Duodenal mucosa (tissue), 2 donors: ENCODE data around the gene BORCS6.
"Not testable (repeated sequence)": the region's sequence is repeated elsewhere in the genome, so short reads cannot be mapped to it uniquely, and the experiment has no call there.

Source experiments
- H3K27ac ChIP-seq: one replicate; pipeline ENCODE4 v1.7.0; 2013; ENCODE audit warnings: low read depth, low read length
- H3K27me3 ChIP-seq, 2 donors: one replicate each; pipeline ENCODE4 v1.7.0; 2013; ENCODE audit warnings: low read length in 2 of 2, control low read depth in 1 of 2; ENCODE audit not compliant: insufficient read depth in 2 of 2, control insufficient read depth in 1 of 2
- H3K36me3 ChIP-seq, 2 donors: one replicate each; pipeline ENCODE4 v1.7.0; 2013; ENCODE audit warnings: low read length in 2 of 2, control low read depth in 1 of 2; ENCODE audit not compliant: insufficient read depth in 2 of 2, control insufficient read depth in 1 of 2
- H3K4me1 ChIP-seq, 2 donors: one replicate each; pipeline ENCODE4 v1.7.0; 2013; ENCODE audit warnings: low read length in 2 of 2, control low read depth in 1 of 2; ENCODE audit not compliant: insufficient read depth in 2 of 2, control insufficient read depth in 1 of 2
- H3K4me3 ChIP-seq, 2 donors: one replicate each; pipeline ENCODE4 v1.7.0; 2013; ENCODE audit warnings: low read length in 2 of 2, low read depth in 1 of 2
- H3K9ac ChIP-seq, 2 donors: one replicate each; pipeline ENCODE4 v1.7.0; 2013; ENCODE audit warnings: low read length in 2 of 2, low read depth in 1 of 2
- H3K9me3 ChIP-seq, 2 donors: one replicate each; pipeline ENCODE4 v1.7.0; 2013; ENCODE audit warnings: low read length in 2 of 2, control low read depth in 1 of 2; ENCODE audit not compliant: control insufficient read depth in 1 of 2

Gene BORCS6

GRCh38 chr17:8224891-8225812, 35.2 kb upstream of the BORCS6 start:
- Histone ChIP-seq H3K9me3 (no peaks in the 10 kb centered on the region), H3K4me3 (no peak overlapping the region), H3K27ac (no peak overlapping the region), H3K9ac (no peak overlapping the region), H3K27me3 (no peaks in the 10 kb centered on the region), H3K36me3 (peaks cover 26 to 32% of the 10 kb centered on the region in 2 donors), H3K4me1 (peaks cover 7 to 27% of the 10 kb centered on the region in 2 donors)

GRCh38 chr17:8223356-8224126, 33.6 kb upstream of the BORCS6 start:
- Histone ChIP-seq H3K36me3 (peaks cover 13 to 16% of the 10 kb centered on the region in 2 donors), H3K4me1 (peaks cover 9 to 27% of the 10 kb centered on the region in 2 donors), H3K27me3 (no peaks in the 10 kb centered on the region), H3K4me3 (peak overlapping the region; percentile 85 to 90), H3K27ac (peak overlapping the region; percentile 97), H3K9ac (peak overlapping the region; percentile 83 to 89), H3K9me3 (no peaks in the 10 kb centered on the region)

GRCh38 chr17:8222630-8223355, 32.8 kb upstream of the BORCS6 start:
- Histone ChIP-seq H3K36me3 (peaks cover 5 to 8% of the 10 kb centered on the region in 2 donors), H3K9me3 (no peaks in the 10 kb centered on the region), H3K4me3 (peak overlapping the region; percentile 85 to 90), H3K27me3 (no peaks in the 10 kb centered on the region), H3K4me1 (peaks cover 13 to 31% of the 10 kb centered on the region in 2 donors), H3K9ac (peak overlapping the region; percentile 83 to 89), H3K27ac (peak overlapping the region; percentile 97)

- peaks cover 13 to 30% of the 10 kb centered on the region in 2 donors for H3K4me1 ChIP-seq
- H3K27me3 ChIP-seq = no peaks in the 10 kb centered on the region
- H3K36me3 ChIP-seq = peaks cover under 1 to 3% of the 10 kb centered on the region in 2 donors
- H3K9me3 ChIP-seq = no peaks in the 10 kb centered on the region
- H3K27ac ChIP-seq = peak overlapping the region; percentile 97
- peak overlapping the region; percentile 83 to 89 for H3K9ac ChIP-seq
- H3K4me3 ChIP-seq = peak overlapping the region; percentile 85 to 90
These were observed 32.3 kb upstream of the BORCS6 start for GRCh38 chr17:8222380-8222629.

DNA sequence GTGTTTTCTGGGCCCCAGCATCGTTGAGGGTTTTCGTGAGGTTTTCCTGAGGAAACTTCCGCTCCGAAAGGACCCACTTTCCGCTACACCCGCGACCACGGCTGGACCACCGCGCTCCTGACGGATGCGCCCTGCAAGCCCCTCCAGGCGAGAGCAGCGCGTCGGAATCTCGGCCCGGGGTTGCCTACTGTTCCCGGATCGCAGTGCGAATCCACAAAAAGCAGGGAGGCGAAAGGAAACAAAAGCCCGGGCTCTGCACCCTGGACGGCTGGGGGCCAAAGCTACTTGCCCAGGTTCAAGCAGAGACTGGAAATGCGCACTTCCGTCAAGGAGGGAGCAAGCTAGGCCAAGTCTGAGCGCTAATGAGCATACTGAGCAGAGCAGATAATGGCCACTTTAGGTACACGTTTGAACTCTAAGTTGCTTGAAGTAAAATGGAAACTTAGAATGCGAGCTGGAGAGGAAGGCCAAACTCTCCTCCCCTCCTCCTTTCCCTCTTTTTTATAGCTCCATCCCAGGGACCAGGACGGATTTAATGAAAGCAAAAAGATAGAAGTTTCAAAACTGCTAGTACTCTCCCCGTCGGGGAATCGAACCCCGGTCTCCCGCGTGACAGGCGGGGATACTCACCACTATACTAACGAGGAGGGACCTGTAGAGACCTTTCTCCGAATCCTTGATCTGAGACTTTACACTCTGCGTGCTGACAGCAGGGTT, 31.8 kb upstream of the BORCS6 start:
- peak overlapping the region; percentile 83 to 89 for H3K9ac ChIP-seq
- peaks cover 13 to 26% of the 10 kb centered on the region in 2 donors for H3K4me1 ChIP-seq
- H3K27ac ChIP-seq = peak overlapping the region; percentile 97
- H3K27me3 ChIP-seq = no peaks in the 10 kb centered on the region
- no peaks in the 10 kb centered on the region for H3K9me3 ChIP-seq
- H3K36me3 ChIP-seq = no peaks in the 10 kb centered on the region
- H3K4me3 ChIP-seq = peak overlapping the region; percentile 85 to 90

DNA sequence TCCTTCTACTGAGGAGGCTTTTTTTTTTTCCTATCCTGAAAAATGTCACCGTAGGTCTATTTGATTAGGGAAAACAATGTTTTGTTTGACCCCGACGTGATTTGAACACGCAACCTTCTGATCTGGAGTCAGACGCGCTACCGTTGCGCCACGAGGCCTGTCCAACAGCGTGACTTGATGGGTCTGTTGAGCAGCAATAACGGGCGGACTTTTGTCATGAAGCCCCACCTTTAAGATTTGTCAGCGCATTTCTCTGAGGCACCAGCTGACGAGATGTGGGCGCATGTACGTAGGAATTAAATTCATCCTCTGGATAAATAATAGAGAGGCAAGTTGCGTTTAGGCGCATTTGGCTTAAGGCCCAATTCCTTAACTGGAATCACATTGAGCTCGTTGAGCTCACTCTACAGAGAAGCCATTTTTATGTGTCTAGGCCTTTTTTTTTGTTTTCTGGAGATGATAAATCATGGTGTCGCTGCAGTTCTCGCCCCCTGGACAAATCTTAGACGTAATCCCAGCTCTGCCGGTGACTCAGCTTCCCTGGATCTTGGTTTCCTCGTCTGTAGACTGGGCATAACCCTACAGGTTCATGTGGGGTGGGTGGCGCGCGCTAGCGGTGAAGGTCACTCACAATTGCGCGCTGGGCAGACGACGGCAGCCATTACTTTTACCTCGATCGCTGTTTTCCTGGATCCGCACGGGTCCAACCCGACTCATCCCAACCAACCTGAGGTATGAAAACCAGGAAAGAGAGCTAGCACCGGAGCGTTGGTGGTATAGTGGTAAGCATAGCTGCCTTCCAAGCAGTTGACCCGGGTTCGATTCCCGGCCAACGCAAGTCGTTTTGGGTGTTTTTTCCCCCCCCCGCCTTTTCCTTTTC, 31.0 kb upstream of the BORCS6 start:
- no peaks in the 10 kb centered on the region for H3K9me3 ChIP-seq

GRCh38 chr17:8214000-8214399, 24.0 kb upstream of the BORCS6 start:
- H3K36me3 ChIP-seq, H3K9me3 ChIP-seq, H3K9ac ChIP-seq, H3K27me3 ChIP-seq, H3K27ac ChIP-seq, H3K4me3 ChIP-seq: not testable (repeated sequence)
- H3K4me1 ChIP-seq = peaks cover 11% of the 10 kb centered on the region in 2 donors

More for the DNA sequence above, 31.0 kb upstream of the BORCS6 start:
- peak overlapping the region; percentile 85 to 90 for H3K4me3 ChIP-seq
- no peaks in the 10 kb centered on the region for H3K36me3 ChIP-seq
- H3K9ac ChIP-seq = peak overlapping the region; percentile 83 to 89
- peak overlapping the region; percentile 97 for H3K27ac ChIP-seq
- H3K4me1 ChIP-seq = peaks cover 13 to 20% of the 10 kb centered on the region in 2 donors
- no peaks in the 10 kb centered on the region for H3K27me3 ChIP-seq

GRCh38 chr17:8212312-8213180, 22.6 kb upstream of the BORCS6 start:
- H3K9me3 ChIP-seq = no peaks in the 10 kb centered on the region
- no peaks in the 10 kb centered on the region for H3K36me3 ChIP-seq
- H3K4me3 ChIP-seq = no peak overlapping the region
- no peak overlapping the region for H3K9ac ChIP-seq
- no peaks in the 10 kb centered on the region for H3K27me3 ChIP-seq
- H3K27ac ChIP-seq = no peak overlapping the region
- peaks cover 6% of the 10 kb centered on the region in 2 donors for H3K4me1 ChIP-seq
